DMS53 treated with DMSO at 0.1 percent for 48 hours (cell line): ENCODE measurements around the gene ABCB10.
"Not testable (repeated sequence)": the region's sequence is repeated elsewhere in the genome, so short reads cannot be mapped to it uniquely, and the experiment has no call there.

Experiments
- DNase-seq: peaks from one replicate; lab custom pipeline; 2025; ENCODE audit not compliant: unreplicated experiment; lab: John Stamatoyannopoulos, UW

Gene ABCB10

DNA sequence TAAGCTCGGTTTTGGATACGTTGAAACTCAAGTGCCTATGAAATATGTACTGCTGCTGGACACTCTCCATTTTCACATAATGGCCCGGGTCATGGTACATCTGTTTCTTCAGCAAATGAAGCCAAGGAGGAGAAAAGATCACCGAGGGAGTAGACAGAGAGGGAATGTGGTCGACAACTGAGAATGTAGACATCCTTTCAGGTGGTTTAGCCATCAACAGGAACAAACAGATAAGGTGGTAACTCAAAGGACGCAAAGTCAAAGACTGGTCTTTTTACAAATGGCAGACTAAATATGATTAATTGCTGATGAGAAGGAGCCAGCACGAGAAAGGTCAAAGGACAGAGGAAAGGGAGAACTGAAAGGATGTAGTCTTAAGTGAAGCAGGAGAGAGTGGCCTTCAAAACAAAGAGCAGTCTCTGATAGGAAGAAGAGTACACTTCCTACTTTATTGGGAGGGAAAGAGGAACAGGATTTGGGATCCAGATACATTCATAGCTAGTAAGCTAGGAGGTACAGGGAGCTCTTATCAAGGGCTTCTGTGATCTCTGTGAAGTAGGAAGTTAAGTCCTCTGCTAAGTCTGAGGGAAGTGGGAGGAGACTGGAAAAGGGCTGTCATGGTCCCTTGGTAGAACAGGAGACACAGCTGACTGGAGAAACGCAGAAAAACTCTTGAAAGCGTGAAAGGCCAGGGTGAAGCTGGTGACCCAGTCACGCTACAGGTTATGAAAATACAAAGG, 78.7 kb downstream of the ABCB10 start:
- DNase-seq: no peak

DNA sequence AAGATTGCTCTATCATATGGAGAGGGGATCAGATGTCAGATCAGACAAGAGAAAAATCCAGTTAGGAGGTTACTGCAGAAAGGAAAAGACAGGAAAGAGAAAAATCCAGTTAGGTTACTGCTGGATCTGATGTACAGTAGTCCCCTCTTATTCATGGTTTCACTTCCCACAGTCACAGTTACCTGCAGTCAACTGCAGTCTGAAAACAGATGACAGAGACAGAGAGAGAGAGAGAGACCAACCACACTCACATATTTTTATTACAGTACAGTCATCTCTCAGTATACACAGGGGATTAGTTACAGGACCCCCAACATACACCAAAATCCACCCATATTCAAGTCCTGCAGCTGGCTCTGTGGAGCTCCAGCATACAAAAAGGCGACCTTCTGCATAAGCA, 79.7 kb downstream of the ABCB10 start:
- DNase-seq: no peak

DNA sequence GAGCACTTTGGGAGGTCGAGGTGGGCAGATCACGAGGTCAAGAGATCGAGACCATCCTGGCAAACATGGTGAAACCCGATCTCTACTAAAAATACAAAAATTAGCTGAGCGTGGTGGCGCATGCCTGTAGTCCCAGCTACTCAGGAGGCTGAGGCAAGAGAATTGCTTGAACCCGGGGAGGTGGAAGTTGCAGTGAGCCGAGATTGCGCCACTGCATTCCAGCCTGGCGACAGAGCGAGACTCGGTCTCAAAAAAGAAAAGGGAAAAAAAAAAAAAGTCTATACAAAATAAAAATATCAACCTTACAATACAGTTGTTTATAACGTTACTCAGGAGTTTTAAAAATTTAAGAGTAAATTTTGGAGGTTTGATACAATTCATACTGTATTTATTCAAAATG, 82.6 kb downstream of the ABCB10 start:
- not testable (repeated sequence) for DNase-seq

DNA sequence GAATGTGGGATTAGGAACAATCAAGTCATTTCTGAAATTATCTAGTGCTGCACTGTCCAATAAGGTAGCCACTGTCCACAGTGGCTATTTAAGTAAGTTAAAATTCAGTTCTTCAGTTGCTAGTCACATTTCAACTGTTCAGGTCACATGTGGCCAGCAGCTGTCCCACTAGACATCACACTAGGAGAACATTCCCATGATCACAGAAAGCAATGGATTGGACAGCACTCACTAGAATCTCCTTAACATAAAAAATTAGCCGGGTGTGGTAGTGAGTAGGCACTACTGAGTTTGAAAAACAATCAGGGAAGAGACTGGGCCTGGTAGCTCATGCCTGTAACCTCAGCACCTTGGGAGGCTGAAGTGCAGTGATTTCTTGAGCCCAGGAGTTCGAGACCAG, 84.0 kb downstream of the ABCB10 start:
- no peak for DNase-seq

DNA sequence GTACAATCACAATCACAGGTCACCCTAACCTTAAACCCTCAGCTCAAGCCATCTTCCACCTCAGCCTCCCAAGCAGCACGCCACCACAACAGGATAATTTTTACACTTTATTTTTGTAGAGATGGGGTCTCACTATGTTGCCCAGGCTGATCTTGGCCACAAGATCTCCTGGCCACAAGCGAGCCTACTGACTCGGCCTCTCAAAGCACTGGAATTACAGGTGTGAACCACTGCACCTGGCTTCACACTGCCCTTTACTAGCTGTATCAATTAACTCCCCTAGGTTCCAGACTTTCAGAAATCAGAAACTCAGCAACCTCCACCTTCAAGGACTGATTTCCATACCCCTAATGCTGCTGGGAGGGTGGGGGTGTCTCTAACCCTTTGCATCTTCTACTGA, 87.3 kb downstream of the ABCB10 start:
- DNase-seq: no peak

DNA sequence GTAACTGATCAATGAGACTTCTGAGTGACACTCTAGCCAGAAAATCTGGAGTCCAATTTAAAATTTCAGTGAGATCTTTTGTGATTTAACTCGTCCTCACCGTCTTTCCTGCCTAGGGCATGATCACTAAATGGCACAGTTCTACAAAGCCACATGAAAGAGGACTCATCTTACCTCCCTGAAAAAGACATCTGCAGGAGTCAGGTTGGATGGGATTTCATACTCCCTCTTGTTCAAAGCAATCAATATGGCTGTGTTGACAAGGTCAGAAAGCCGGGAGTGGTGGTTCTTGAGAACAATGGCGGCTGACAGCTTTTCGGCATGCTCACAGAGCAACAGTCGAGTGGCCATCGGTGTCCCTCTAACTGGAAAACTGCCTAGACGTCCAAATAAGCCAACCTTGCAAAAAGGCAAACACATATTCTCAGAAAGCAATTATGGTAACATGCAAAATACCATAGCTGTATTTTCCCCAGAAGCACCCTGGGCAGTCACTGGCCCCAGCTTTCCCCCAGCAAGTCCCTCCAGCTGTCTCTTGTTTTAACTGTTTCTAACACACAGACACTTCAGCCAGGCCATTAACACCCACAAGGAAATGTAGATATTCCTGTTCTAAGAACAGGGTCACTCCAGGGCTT, 88.0 kb downstream of the ABCB10 start:
- DNase-seq: no peak

DNA sequence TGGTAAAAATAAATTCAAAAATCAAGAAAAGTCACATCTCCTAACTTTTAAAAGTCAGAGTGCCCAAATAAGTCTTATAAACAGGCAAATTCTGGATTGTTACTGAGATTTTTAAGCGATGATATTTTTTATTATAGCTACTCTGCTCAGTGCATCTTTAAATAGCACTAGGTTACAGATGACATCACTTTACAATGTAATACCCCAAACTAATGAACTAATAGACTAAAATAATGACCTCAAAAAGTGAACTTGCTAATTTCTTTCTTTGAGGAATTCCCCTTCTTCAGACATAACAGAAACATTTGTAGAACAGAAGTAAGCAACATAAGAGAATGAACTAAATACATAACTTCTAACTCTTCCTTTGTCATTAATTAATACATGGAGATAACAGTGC, 91.6 kb downstream of the ABCB10 start:
- DNase-seq: no peak
